ENCODE results near the gene AK3.

Gene AK3

GRCh38 chr9:4769321-4770080 lies 28.5 kb upstream of the AK3 start:
- Histone ChIP-seq H3K27ac (ENCODE audit: low read length) (no peak overlapping the region), H3K9me3 (replicated peaks; ENCODE audit: insufficient read depth, low read length) (no peaks in the 10 kb centered on the region), H3K36me3 (replicated peaks; ENCODE audit: insufficient read depth, low read length) (no peaks in the 10 kb centered on the region), H2AFZ (ENCODE audit: low read length) (no peak overlapping the region), H3K79me2 (ENCODE audit: low read length) (no peaks in the 10 kb centered on the region), H3K4me3 (ENCODE audit: low read length) (no peak overlapping the region), H3K4me2 (ENCODE audit: low read depth, low read length) (no peak overlapping the region), H4K20me1 (ENCODE audit: insufficient read depth, low read length) (no peaks in the 10 kb centered on the region), H3K4me1 (ENCODE audit: low read length) (no peaks in the 10 kb centered on the region), H3K9ac (ENCODE audit: low read length) (no peak overlapping the region), H3K27me3 (replicated peaks; ENCODE audit: insufficient read depth, low read length) (no peaks in the 10 kb centered on the region), H3K9me2 (replicated peaks; ENCODE audit: insufficient read depth, low read length) (no peaks in the 10 kb centered on the region), H3F3A (ENCODE audit: insufficient read depth, low read length) (no peaks in the 10 kb centered on the region)
- TF ChIP-seq EZH2phosphoT487 (IDR thresholded peaks at IDR 0.05; ENCODE audit: low read length) (no peak), CTCF (IDR thresholded peaks at IDR 0.05; ENCODE audit: low read length) (no peak), EZH2 (optimal IDR thresholded peaks at IDR 0.05; ENCODE audit: low read depth, low read length) (no peak)
- DNase-seq, result no peak

GRCh38 chr9:4768681-4769080 lies 27.7 kb upstream of the AK3 start:
- H3K4me2 ChIP-seq (ENCODE audit: low read depth, low read length), result no peak overlapping the region

GRCh38 chr9:4764033-4764432 lies 23.0 kb upstream of the AK3 start:
- peaks cover 6% of the 10 kb centered on the region; the same call in 1 of the 2 replicates for H3K4me1 ChIP-seq (ENCODE audit: low read length)
- TF ChIP-seq EZH2 (optimal IDR thresholded peaks at IDR 0.05; ENCODE audit: low read depth, low read length), result no peak
- TF ChIP-seq EZH2phosphoT487 (IDR thresholded peaks at IDR 0.05; ENCODE audit: low read length), result no peak
- TF ChIP-seq CTCF (IDR thresholded peaks at IDR 0.05; ENCODE audit: low read length), result no peak
- no peak overlapping the region for H3K4me3 ChIP-seq (ENCODE audit: low read length)
- no peaks in the 10 kb centered on the region for H3K27me3 ChIP-seq (replicated peaks; ENCODE audit: insufficient read depth, low read length)
- H3K27ac ChIP-seq (ENCODE audit: low read length), result no peak overlapping the region
- DNase-seq, result no peak
- no peak overlapping the region for H2AFZ ChIP-seq (ENCODE audit: low read length)
- H3K79me2 ChIP-seq (ENCODE audit: low read length), result no peaks in the 10 kb centered on the region
- H3K9me2 ChIP-seq (replicated peaks; ENCODE audit: insufficient read depth, low read length), result no peaks in the 10 kb centered on the region
- no peaks in the 10 kb centered on the region for H3K36me3 ChIP-seq (replicated peaks; ENCODE audit: insufficient read depth, low read length)
- H3K9ac ChIP-seq (ENCODE audit: low read length), result no peak overlapping the region
- no peak overlapping the region for H3K4me2 ChIP-seq (ENCODE audit: low read depth, low read length)
- no peaks in the 10 kb centered on the region for H4K20me1 ChIP-seq (ENCODE audit: insufficient read depth, low read length)
- H3F3A ChIP-seq (ENCODE audit: insufficient read depth, low read length), result no peaks in the 10 kb centered on the region
- no peaks in the 10 kb centered on the region for H3K9me3 ChIP-seq (replicated peaks; ENCODE audit: insufficient read depth, low read length)

More at GRCh38 chr9:4768681-4769080, 27.7 kb upstream of the AK3 start:
- H4K20me1 ChIP-seq (ENCODE audit: insufficient read depth, low read length), result no peaks in the 10 kb centered on the region
- H3K4me1 ChIP-seq (ENCODE audit: low read length), result no peaks in the 10 kb centered on the region
- H3K27me3 ChIP-seq (replicated peaks; ENCODE audit: insufficient read depth, low read length), result no peaks in the 10 kb centered on the region
- no peaks in the 10 kb centered on the region for H3F3A ChIP-seq (ENCODE audit: insufficient read depth, low read length)
- no peaks in the 10 kb centered on the region for H3K79me2 ChIP-seq (ENCODE audit: low read length)
- TF ChIP-seq CTCF (IDR thresholded peaks at IDR 0.05; ENCODE audit: low read length), result no peak
- no peak for TF ChIP-seq EZH2 (optimal IDR thresholded peaks at IDR 0.05; ENCODE audit: low read depth, low read length)
- no peak for TF ChIP-seq EZH2phosphoT487 (IDR thresholded peaks at IDR 0.05; ENCODE audit: low read length)
- H3K9me2 ChIP-seq (replicated peaks; ENCODE audit: insufficient read depth, low read length), result no peaks in the 10 kb centered on the region
- no peak overlapping the region for H2AFZ ChIP-seq (ENCODE audit: low read length)
- no peaks in the 10 kb centered on the region for H3K36me3 ChIP-seq (replicated peaks; ENCODE audit: insufficient read depth, low read length)
- H3K9me3 ChIP-seq (replicated peaks; ENCODE audit: insufficient read depth, low read length), result no peaks in the 10 kb centered on the region
- H3K4me3 ChIP-seq (ENCODE audit: low read length), result no peak overlapping the region
- H3K9ac ChIP-seq (ENCODE audit: low read length), result no peak overlapping the region
- no peak overlapping the region for H3K27ac ChIP-seq (ENCODE audit: low read length)
- no peak for DNase-seq
